ENCODE measurements around the gene RNF151.

DNA sequence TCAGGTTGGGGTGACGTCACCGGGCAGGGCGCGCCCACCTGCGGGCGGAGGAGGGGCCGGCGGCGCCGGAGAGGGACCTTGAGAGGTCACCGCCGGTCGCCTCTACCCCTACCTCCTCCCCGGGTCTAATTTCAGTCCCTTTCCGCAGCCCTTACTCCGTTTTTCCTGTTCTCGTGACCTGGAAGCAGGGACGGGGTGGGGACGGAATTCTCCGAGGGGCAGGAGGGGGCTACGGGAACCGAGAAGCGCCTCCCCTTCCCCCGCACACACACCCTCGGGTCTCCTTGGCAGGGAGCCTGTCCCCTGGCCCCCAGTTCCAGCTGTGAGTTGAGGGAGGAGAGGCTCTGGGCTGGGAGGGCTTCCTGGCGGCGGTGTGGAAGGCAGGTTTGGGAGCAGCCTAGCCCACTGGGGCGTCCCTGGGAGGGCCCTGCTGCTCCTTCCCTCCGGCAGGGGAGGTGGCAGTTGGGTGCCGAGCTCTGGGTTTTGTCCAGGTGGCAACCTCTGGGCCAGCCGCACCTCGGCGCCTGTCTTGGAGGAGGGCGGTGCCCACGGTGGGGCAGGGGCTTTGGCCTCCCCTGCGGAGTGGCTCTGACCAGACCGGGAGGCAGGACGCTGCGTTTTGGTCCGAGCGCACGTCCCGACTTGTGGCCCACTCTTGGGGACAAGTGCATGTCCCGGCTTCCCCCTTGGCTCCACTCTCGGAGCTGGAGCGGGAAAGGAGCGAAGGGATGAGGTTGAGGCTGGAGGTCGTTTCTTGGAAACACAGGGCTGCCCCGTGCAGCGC lies 23.9 kb downstream of the RNF151 start:
- TF ChIP-seq, protein P1, sequence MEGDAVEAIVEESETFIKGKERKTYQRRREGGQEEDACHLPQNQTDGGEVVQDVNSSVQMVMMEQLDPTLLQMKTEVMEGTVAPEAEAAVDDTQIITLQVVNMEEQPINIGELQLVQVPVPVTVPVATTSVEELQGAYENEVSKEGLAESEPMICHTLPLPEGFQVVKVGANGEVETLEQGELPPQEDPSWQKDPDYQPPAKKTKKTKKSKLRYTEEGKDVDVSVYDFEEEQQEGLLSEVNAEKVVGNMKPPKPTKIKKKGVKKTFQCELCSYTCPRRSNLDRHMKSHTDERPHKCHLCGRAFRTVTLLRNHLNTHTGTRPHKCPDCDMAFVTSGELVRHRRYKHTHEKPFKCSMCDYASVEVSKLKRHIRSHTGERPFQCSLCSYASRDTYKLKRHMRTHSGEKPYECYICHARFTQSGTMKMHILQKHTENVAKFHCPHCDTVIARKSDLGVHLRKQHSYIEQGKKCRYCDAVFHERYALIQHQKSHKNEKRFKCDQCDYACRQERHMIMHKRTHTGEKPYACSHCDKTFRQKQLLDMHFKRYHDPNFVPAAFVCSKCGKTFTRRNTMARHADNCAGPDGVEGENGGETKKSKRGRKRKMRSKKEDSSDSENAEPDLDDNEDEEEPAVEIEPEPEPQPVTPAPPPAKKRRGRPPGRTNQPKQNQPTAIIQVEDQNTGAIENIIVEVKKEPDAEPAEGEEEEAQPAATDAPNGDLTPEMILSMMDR (IDR thresholded peaks at IDR 0.05) = no peak
- TF ChIP-seq POLR2A (IDR thresholded peaks at IDR 0.05) (no peak), POLR2AphosphoS5 (IDR thresholded peaks at IDR 0.05; ENCODE audit: insufficient read depth in 1 of 2, low read depth in 1 of 2) (no peak)

Data from vagina (tissue), 2 donors.